Measurements from ENCODE around the gene IPCEF1.
"Not testable (repeated sequence)": the region's sequence is repeated elsewhere in the genome, so short reads cannot be mapped to it uniquely, and the experiment has no call there.

IPCEF1 gene

DNA sequence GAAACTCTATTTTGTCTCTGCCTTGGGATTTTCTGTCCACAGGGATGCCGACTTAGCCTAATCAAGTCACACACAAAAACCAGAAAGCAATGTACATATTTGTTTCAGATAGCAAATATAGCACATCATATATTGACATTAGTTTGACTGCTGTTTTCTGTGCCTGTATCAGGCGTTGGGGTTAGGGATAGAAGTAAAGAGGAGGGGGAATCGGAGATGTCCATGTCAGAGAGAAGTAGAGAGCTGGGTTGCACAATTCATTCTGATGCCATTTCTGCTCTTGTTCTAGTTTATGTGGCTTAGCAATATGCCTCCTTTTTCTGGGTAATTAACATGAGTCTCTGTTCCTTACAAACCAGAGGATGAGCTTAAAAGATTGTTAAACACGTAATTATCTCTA, 14.7 kb upstream of the IPCEF1 start:
- DNase-seq (ENCODE audit: low read depth), result no peak

DNA sequence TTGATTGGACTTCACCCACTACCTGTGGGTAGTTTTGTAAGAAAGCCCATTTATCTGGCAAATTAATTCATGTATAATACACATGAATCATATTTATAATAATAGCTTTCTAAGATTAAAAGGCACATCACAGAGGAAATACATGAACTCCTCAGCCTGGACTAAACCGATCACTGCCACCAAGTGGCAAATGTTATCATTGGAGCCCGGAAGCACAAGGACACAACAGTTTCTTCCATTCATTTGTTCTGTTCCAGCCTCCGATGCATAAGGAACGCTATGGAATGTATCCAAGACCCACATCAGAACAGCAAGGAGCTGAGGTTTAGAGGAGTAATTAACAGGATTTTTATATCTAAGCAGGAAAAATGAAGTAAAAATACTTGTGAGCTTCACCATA, 13.9 kb upstream of the IPCEF1 start:
- no peak for DNase-seq (ENCODE audit: low read depth)

DNA sequence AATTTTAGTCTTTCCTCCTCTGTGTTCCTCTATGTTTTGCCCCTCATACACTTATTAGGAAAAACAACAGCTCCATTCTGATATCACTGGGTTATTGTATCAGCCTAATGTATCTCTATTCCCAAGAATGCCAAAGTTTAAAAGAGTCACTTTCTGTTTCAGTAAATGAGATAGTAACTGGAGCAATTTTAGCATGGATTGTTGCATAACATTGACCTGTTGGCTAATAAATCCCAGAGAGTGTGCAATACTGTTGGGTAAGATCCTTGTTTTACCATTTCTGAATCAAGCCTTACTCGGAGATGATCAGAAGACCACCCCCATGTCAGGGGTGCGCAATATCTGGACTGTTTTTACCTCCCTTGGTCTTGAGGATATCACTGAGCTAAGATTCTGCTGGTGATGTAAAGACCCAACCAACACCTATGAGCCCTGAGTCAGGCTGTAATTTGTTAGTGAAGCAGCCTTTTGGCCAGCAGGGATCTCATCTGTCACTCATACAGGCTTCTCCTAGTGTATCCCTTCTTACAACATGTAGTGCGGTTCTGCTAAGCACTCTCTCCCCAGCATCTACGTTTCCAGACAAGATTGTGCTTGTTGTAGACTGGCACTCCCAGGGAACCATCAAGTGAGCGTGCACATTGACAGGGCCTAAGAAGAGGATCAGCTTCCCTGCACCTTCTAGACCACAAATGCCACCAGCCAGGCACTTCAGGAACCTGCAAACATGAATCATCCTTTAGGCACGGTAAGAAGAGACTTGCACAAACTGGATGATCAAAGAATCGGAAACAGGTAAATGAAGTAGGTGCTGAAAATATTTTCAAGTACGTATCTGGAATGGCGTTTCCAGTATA, 11.5 kb upstream of the IPCEF1 start:
- DNase-seq (ENCODE audit: low read depth), result no peak

DNA sequence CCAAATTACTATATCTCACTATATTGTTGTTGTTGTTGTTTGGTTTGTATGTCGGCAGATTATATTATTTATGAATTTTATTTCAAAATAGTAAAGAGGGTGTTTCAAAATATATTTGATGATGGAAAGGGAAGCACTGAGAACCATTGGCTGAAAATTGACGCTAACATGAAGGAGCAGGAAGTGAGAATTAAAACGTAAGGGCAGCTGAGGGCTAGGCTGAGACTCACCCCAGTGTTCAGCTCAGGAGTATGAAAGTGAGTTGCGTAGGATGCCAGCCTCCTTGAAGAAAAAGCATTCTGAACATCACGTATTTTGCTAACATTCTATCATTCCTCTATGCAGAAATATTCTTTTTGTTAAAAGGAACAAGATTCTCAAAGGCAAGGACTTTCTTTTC, 10.7 kb upstream of the IPCEF1 start:
- no peak for DNase-seq (ENCODE audit: low read depth)

- DNase-seq (ENCODE audit: low read depth), result no peak
These were observed 7.2 kb upstream of the IPCEF1 start for GRCh38 chr6:154363821-154364220.

DNA sequence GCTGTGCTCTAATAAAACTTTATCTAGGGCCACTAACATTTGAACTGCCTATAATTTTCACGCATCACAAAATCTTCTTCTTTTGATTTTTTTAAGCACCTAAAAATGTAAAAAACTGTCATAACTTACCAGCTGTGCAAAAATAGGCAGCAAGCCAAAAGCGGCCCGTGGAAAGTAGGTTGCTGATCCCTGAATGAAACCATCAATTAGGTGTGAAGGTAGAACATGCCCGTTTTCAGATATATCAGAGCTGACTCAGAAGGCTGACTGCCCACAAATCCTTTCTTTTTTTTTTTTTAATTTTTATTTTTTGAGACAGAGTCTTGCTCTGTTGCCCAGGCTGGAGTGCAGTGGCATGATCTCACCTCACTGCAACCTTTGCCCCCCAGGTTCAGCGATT, 4.9 kb upstream of the IPCEF1 start:
- no peak for DNase-seq (ENCODE audit: low read depth)

DNA sequence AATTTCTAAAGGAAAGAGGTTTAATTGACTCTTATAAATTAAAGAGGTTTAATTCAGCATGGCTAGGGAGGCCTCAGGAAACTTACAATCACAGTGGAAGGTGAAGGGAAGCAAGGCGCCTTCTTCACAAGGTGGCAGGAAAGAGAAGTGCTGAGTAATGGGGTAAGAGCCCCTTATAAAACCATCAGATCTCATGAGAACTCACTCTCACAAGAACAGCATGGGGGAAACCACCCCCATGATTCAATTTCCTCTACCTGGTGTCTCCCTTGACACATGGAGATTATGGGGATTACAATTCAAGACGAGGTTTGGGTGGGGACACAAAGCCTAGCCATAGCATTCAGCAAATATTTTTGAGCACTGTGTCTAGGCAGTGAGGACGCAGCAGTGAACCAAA, 3.9 kb upstream of the IPCEF1 start:
- DNase-seq (ENCODE audit: low read depth), result no peak

DNA sequence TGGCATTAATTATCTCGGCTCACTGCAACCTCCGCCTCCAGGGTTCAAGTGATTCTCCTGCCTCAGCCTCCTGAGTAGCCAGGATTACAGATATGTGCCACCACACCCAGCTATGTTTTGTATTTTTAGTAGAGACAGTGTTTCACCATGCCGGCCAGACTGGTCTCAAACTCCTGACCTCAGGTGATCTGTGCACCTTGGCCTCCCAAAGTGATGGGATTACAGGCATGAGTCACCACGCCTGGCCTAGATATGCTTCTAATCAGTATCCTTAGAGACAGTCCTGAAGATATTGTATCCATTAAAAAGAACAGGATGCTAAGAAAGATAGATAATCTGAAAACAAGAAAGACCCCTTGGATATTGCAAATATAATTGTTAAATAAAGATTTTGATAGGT, 3.1 kb upstream of the IPCEF1 start:
- DNase-seq (ENCODE audit: low read depth), result no peak

DNA sequence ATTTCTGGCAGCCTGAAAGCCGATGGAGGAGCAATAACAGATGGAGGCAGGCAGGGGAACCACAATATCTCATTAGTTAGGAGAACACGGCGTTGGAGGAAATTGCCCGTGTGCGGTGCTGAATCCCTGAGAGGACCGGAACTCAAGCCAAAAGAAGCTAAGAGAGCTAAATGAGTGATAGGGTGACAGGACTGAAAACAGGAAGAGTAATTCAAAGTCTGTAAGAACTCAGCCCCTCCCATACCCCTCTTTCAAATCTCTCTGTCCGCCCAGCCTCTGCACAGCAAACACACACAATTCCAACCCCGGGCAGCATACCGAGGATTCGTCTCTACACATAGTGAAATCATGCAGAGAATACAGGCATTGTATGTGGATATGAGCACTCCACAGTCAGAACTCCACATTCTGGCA, 2.6 kb upstream of the IPCEF1 start:
- no peak for DNase-seq (ENCODE audit: low read depth)

DNA sequence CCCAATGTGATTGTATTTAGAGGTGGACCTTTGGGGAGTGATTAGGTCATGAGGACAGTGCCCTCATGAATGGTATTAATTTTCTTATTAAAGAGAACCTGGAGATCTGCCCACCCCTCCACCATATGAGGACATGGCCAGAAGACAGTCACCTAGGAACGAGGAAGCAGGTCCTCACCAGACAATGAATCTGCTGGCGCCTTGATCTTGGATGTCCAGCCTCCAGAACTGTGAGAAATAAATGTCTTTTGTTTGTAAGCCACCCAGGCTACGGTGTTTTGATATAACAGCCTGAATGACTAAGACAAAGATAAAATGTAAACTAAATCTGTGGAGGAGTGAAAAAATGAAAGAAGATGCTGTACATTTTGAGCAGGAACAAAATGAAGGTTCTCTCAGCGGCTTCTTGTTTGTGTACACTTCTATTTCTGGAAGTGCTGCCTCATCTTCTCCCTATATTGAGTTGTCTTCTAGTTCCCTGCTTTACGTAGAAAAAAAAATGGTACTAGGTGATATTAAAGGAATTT, 1.5 kb upstream of the IPCEF1 start:
- no peak for DNase-seq (ENCODE audit: low read depth)

DNA sequence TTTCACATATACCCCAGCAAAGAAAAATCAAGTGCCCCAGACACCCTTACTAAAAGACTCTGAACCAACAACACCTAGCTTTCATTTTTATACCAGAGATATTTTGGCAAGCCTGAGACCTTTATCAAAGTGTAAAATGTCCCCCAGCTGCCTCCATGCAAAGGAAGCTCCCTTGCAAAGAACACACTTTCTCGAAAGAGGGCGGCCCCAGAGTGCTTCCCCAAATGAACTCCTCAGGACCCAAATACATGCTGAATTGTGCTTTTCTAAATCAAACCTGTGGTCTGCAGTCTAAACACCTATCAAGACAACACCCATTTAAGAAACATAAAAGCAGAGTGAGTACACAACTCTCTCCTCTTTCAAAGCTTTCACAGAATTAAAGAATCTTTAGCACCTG, 490 bp downstream of the IPCEF1 start:
- no peak for DNase-seq (ENCODE audit: low read depth)

- DNase-seq (ENCODE audit: low read depth), result no peak
These were observed 2.3 kb downstream of the IPCEF1 start for GRCh38 chr6:154354265-154354777.

GRCh38 chr6:154353626-154354025, 3.0 kb downstream of the IPCEF1 start:
- DNase-seq (ENCODE audit: low read depth), result no peak

DNA sequence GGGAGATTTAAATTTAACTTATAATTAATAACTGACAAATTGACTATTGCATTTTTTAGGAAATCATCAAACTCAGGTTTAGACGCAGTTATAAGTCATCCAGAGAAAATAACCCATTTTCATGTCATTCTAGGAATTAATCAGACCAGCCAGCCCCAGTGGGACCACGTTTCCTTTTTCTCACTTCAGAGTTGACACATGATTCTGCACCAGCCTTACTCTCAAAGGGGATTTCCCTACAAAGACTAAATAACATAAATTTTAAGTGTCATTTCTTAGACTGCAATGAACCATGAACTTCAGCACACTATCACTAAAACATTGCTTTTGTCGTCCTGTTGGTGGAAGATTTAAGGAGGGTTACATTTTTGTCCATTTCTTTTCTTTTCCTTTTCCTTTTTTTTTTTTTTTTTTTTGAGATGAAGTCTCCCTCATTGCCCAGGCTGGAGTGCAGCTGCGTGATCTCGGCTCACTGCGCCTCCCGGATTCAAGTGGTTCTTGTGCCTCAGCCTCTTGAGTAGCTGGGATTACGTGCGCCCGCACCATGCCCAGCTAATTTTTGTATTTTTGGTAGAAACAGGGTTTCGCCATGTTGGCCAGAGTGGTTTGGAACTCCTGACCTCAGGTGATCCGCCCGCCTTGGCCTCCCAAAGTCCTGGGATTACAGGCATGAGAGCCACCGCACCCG, 3.6 kb downstream of the IPCEF1 start:
- DNase-seq (ENCODE audit: low read depth), result peak; percentile 33

DNA sequence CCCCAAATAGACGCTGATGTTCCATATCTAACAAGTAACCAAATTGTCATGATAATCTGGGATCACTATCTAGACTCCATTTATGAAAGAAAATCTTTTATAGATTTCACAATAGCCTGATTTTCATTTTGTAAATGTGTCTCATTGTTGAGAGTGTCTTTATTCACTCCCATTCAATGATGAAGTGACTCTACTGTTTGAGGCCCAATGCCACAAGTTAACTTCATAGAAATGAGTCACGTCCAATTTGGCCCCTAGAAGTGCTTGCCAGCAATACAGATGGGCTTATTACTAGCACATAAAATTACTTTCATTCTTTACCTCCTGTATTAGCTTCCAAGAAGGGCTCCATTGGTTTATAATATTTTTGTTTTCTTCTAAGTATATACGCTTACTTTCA, 6.3 kb downstream of the IPCEF1 start:
- DNase-seq (ENCODE audit: low read depth), result no peak

DNA sequence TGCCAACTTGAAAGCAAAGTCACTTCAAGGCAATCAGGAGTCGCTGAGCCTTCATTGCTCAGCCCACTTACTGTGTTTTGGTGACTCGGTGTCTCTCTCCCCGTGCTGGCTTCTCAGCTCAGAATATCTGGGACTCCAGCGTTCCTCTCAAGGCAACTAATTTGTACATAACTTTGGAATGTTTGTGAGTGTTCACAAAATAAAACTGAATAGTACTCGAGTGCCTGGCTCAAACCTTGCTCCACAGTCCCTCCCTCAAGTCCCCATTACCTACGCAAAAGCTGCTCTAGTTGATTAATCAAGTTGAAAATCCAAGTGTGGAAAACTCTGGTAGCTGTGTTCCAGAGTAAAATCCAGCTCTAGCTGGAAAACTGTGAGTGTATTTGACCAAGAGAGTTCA, 8.6 kb downstream of the IPCEF1 start:
- no peak for DNase-seq (ENCODE audit: low read depth)

- no peak for DNase-seq (ENCODE audit: low read depth)
These were observed 10.8 kb downstream of the IPCEF1 start for GRCh38 chr6:154345811-154346210.

- DNase-seq (ENCODE audit: low read depth), result no peak
These were observed 12.9 kb downstream of the IPCEF1 start for GRCh38 chr6:154343473-154344308.

DNA sequence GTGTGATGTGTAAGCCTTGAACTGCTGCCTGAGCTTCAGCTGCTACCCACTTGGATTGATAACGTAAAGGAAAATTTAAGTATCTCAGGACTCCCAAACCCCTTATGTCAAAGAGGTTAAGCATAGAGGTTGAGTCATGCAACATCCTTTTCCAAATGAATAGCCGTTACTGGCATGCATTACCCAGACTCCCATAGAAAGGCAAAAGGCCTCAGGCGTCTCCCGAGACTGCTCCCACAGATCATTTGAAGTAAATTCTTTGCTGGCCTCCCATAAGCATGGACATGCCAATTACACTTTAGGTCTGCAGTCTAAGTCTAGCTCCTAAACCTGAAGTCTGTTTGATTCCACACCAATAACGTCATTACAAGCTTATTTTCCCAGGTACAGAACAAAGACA, 14.7 kb downstream of the IPCEF1 start:
- DNase-seq (ENCODE audit: low read depth), result no peak

GRCh38 chr6:154341336-154341735, 15.3 kb downstream of the IPCEF1 start:
- DNase-seq (ENCODE audit: low read depth), result no peak

- DNase-seq (ENCODE audit: low read depth), result no peak
These were observed 19.1 kb downstream of the IPCEF1 start for GRCh38 chr6:154337406-154338005.

GRCh38 chr6:154334147-154334546, 22.5 kb downstream of the IPCEF1 start:
- not testable (repeated sequence) for DNase-seq (ENCODE audit: low read depth)

Measured in activated T-cell treated with anti-CD3 and anti-CD28 coated beads for 24 hours (primary cell).